Stimulated activated memory B cell treated with anti-CD40 and anti-IgM and Interleukin-4, amounts not matched to agents 10 μg/mL and 1 μg/mL and 100 μg/mL, for 72 hours (primary cell): Measurements from ENCODE around the gene HOXC11.

ENCODE experiments used
- ATAC-seq: fragments of 150-1000 bp; cut with Tn5 transposase; 2 replicates; pipeline ENCODE4 v1.10.0; 2021
- H3K27ac Mint-ChIP-seq: one replicate; pipeline ENCODE4 v1.8.0; 2022; ENCODE audit warnings: mild to moderate bottlenecking, mixed read lengths
- H3K27me3 Mint-ChIP-seq: one replicate; pipeline ENCODE4 v1.8.0; 2022; ENCODE audit warnings: mixed read lengths
- H3K36me3 Mint-ChIP-seq: one replicate; pipeline ENCODE4 v1.8.0; 2022; ENCODE audit warnings: mixed read lengths
- H3K4me1 Mint-ChIP-seq: one replicate; pipeline ENCODE4 v1.8.0; 2022; ENCODE audit warnings: mixed read lengths
- H3K4me3 Mint-ChIP-seq: one replicate; pipeline ENCODE4 v1.8.0; 2022; ENCODE audit warnings: mild to moderate bottlenecking, moderate library complexity, mixed read lengths
- H3K9me3 Mint-ChIP-seq: one replicate; pipeline ENCODE4 v1.8.0; 2022; ENCODE audit warnings: mixed read lengths

The HOXC11 gene

GRCh38 chr12:53961025-53961761, 11.7 kb upstream of the HOXC11 start:
- Mint-ChIP-seq H3K27me3 (peaks cover 98% of the 10 kb centered on the region), H3K4me1 (peaks cover 49% of the 10 kb centered on the region), H3K4me3 (no peak overlapping the region), H3K36me3 (peaks cover 5% of the 10 kb centered on the region), H3K9me3 (peaks cover 11% of the 10 kb centered on the region), H3K27ac (no peak overlapping the region)
- no peak for ATAC-seq

- no peak for ATAC-seq
- H3K36me3 Mint-ChIP-seq: peaks cover 5% of the 10 kb centered on the region
- H3K9me3 Mint-ChIP-seq: peaks cover 14% of the 10 kb centered on the region
- no peak overlapping the region for H3K4me3 Mint-ChIP-seq
- H3K4me1 Mint-ChIP-seq: peaks cover 39% of the 10 kb centered on the region
- peaks cover 98% of the 10 kb centered on the region for H3K27me3 Mint-ChIP-seq
- H3K27ac Mint-ChIP-seq: no peak overlapping the region
Measured at GRCh38 chr12:53963005-53963404, 9.9 kb upstream of the HOXC11 start.

GRCh38 chr12:53963434-53964314, 9.3 kb upstream of the HOXC11 start:
- Mint-ChIP-seq H3K4me1 (peaks cover 35% of the 10 kb centered on the region), H3K36me3 (peaks cover 5% of the 10 kb centered on the region), H3K27me3 (peaks cover 98% of the 10 kb centered on the region), H3K27ac (no peak overlapping the region), H3K4me3 (no peak overlapping the region), H3K9me3 (peaks cover 14% of the 10 kb centered on the region)
- ATAC-seq: no peak

DNA sequence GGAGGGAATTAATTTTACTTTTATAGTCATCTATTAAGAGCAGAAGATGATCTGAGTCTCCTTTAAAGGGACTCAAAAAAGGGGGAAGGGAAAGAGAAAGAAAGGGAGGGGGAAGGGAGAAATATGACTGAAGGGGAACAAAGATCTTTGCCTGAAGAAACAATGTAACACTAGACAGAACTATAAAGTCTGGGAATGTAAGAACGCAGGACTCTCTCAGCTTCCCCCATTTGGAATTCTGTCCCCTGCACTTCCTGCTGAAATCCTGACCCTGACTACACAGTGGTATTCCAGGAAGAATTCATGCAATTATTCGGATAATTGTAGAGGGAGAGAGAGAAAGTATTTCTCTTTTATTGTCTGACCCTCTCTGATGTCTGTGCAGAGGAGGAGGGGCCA, 8.6 kb upstream of the HOXC11 start:
- Mint-ChIP-seq H3K4me3 (no peak overlapping the region), H3K27me3 (peaks cover 98% of the 10 kb centered on the region), H3K4me1 (peaks cover 35% of the 10 kb centered on the region), H3K36me3 (peaks cover 5% of the 10 kb centered on the region), H3K9me3 (peaks cover 14% of the 10 kb centered on the region), H3K27ac (no peak overlapping the region)
- ATAC-seq: no peak

- H3K27ac Mint-ChIP-seq: no peak overlapping the region
- H3K4me1 Mint-ChIP-seq: peaks cover 27% of the 10 kb centered on the region
- H3K36me3 Mint-ChIP-seq: peaks cover 5% of the 10 kb centered on the region
- no peak for ATAC-seq
- H3K27me3 Mint-ChIP-seq: peaks cover 98% of the 10 kb centered on the region
- H3K4me3 Mint-ChIP-seq: peak overlapping the region; percentile 6
- H3K9me3 Mint-ChIP-seq: peaks cover 11% of the 10 kb centered on the region
Measured at GRCh38 chr12:53965281-53966084, 7.4 kb upstream of the HOXC11 start.

GRCh38 chr12:53966085-53966384, 6.9 kb upstream of the HOXC11 start:
- Mint-ChIP-seq H3K36me3 (peaks cover 5% of the 10 kb centered on the region), H3K4me3 (peak overlapping the region; percentile 38), H3K4me1 (peaks cover 27% of the 10 kb centered on the region), H3K27ac (no peak overlapping the region), H3K27me3 (peaks cover 98% of the 10 kb centered on the region), H3K9me3 (peaks cover 11% of the 10 kb centered on the region)
- ATAC-seq: no peak

DNA sequence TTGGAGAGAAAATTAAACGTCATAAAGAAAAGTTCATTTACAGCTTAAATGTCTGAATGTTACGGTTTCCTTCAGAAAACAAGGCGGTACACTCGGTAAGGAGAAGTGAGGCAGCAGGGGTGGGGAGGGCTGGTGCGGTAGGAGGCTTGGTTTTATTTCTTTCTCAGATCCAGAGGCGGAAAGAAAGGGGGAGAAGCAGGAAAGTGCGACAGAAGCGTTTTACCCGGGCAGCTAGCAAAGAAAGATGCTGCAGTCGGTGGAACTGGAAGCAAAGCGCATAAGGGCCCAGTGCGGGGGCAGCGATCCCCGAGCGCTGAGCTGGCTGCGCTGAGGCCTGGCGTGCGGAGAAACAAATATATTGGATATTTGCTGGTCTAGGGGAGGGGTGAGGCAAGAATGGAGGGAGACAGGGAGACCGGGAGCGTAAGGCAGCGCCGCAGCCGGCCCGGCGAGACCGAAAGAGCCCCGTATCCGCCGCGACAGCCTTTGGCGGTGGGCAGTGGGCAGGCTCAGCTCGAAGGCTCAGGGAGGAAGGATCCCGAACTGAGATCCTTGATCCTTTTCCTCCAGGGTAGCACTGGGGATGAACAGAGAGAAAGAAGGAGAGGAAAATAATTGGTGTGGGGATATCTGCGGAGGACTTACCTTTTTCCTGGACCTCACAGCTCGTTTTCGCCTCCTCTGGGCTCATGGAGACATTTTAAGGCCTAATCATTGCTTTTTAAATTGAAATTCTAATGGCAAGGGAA, 6.4 kb upstream of the HOXC11 start:
- H3K27ac Mint-ChIP-seq: no peak overlapping the region

DNA sequence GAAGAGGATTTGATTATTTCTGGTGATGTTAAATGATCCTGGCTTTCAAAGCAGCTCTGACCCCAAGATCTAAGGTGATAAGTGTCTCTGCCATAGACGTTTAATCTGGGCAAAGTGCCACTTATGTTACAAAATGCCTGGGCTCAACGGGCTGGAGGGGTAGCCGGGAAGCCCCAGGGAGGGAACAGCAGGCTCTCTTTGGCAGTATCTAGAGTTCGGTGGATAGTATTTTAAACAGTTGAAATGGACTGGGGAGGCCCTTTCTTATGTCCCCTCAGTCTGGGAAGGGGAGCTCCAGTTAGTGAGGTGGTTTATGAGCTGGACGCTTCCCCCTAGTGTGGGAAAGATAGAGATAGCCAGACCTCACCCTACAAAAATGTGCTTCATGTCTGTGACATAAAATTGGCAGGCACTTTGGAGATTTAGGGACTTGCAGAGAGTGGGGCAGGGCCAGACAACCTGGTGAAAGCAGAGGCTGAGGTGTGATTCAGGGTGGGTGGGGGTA, 5.5 kb upstream of the HOXC11 start:
- Mint-ChIP-seq H3K4me1 (peaks cover 27% of the 10 kb centered on the region), H3K27ac (no peak overlapping the region), H3K27me3 (peaks cover 100% of the 10 kb centered on the region), H3K4me3 (no peak overlapping the region), H3K36me3 (peaks cover 5% of the 10 kb centered on the region), H3K9me3 (peaks cover 11% of the 10 kb centered on the region)
- ATAC-seq: no peak

More for the DNA sequence above, 6.4 kb upstream of the HOXC11 start:
- H3K4me1 Mint-ChIP-seq: peaks cover 27% of the 10 kb centered on the region
- peaks cover 11% of the 10 kb centered on the region for H3K9me3 Mint-ChIP-seq
- peaks cover 5% of the 10 kb centered on the region for H3K36me3 Mint-ChIP-seq
- H3K4me3 Mint-ChIP-seq: peak overlapping the region; percentile 38
- ATAC-seq: no peak
- H3K27me3 Mint-ChIP-seq: peaks cover 98% of the 10 kb centered on the region

- no peak for ATAC-seq
- Mint-ChIP-seq H3K9me3 (peaks cover 11% of the 10 kb centered on the region), H3K27me3 (peaks cover 100% of the 10 kb centered on the region), H3K4me3 (no peak overlapping the region), H3K36me3 (peaks cover 5% of the 10 kb centered on the region), H3K4me1 (peaks cover 31% of the 10 kb centered on the region), H3K27ac (no peak overlapping the region)
Measured at GRCh38 chr12:53968214-53969127, 4.5 kb upstream of the HOXC11 start.

DNA sequence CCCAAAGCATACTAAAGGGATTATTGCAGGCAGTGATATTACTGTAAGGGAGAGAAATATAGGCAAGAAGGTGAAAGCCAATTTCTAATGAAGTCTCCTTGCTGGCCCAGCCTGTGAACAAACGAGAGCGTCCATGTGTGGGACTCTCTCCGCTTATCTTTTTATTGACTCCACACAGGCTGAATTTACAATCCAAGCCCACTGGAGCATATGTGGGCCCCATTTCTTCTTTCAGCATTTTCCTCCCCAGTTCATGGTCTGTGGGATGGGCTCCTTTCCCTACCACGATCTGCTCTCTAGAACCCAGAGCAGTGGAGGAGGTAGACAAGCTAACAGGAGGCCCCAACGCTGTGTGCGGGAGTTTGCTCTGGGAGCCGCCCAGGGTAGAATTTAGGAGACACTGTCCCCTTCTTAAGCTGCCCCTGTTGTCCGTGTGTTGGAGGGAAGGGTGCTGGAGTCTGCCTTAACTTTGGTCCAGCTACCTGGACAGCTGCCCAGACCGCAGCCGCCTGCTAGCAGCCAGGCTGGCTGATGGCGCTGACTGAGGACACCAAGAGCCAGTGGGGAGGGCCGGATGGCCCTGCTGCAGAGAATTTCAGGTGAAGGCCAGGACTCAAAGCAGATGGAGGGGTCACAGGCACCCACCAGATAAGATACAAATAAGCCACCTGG, 3.2 kb upstream of the HOXC11 start:
- ATAC-seq: no peak
- Mint-ChIP-seq H3K9me3 (peaks cover 8% of the 10 kb centered on the region), H3K4me1 (peaks cover 21% of the 10 kb centered on the region), H3K27ac (no peak overlapping the region), H3K36me3 (peaks cover 5% of the 10 kb centered on the region), H3K4me3 (no peak overlapping the region), H3K27me3 (peaks cover 90% of the 10 kb centered on the region)

GRCh38 chr12:53970451-53970850, 2.5 kb upstream of the HOXC11 start:
- no peak for ATAC-seq
- Mint-ChIP-seq H3K27ac (no peak overlapping the region), H3K4me1 (peaks cover 18% of the 10 kb centered on the region), H3K4me3 (no peak overlapping the region), H3K27me3 (peaks cover 87% of the 10 kb centered on the region), H3K9me3 (peaks cover 6% of the 10 kb centered on the region), H3K36me3 (peaks cover 3% of the 10 kb centered on the region)

DNA sequence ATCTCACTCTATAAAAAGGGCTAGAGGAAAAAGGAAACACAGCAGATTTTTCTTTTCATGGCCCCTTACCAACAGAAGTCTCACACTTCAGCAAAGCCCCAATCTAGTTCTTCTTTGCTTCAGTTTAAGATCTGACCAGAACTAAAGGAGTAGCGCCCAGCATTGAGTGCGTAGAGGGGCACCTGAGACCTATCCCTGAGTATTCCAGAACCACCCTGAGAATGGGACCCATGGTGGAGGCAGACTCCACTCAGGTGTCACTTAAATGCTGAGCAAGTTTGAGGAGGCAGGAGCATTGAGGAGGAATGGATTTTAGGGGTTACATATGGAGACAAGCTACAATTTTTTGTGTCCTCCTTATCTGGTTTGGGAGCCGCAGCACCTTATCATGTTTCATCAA, 1.8 kb upstream of the HOXC11 start:
- Mint-ChIP-seq H3K4me3 (no peak overlapping the region), H3K27me3 (peaks cover 87% of the 10 kb centered on the region), H3K27ac (no peak overlapping the region), H3K4me1 (peaks cover 15% of the 10 kb centered on the region), H3K9me3 (peaks cover 6% of the 10 kb centered on the region), H3K36me3 (no peaks in the 10 kb centered on the region)
- ATAC-seq: no peak

GRCh38 chr12:53971686-53972085, 1.2 kb upstream of the HOXC11 start:
- Mint-ChIP-seq H3K4me1 (peaks cover 10% of the 10 kb centered on the region), H3K27ac (no peak overlapping the region), H3K36me3 (no peaks in the 10 kb centered on the region), H3K27me3 (peaks cover 87% of the 10 kb centered on the region), H3K9me3 (peaks cover 2% of the 10 kb centered on the region), H3K4me3 (no peak overlapping the region)
- no peak for ATAC-seq
